Raji (cell line): Measurements from ENCODE around the gene KIF7.

Experiments
- POLR2A ChIP-seq: IDR thresholded peaks from 2 replicates; pipeline ENCODE4 v1.6.1; 2011; ENCODE audit warnings: low read depth, low read length, control low read depth; ENCODE audit not compliant: insufficient read depth

KIF7 gene

GRCh38 chr15:89641053-89641452, 14.2 kb downstream of the KIF7 start:
- no peak for TF ChIP-seq POLR2A

- no peak for TF ChIP-seq POLR2A
Measured at GRCh38 chr15:89640245-89640644, 15.0 kb downstream of the KIF7 start.

- no peak for TF ChIP-seq POLR2A
Measured at GRCh38 chr15:89633585-89633984, 21.7 kb downstream of the KIF7 start.

GRCh38 chr15:89632563-89633430, 22.5 kb downstream of the KIF7 start:
- TF ChIP-seq POLR2A: no peak

GRCh38 chr15:89631902-89632264, 23.4 kb downstream of the KIF7 start:
- no peak for TF ChIP-seq POLR2A

- TF ChIP-seq POLR2A: no peak
Measured at GRCh38 chr15:89630974-89631901, 24.0 kb downstream of the KIF7 start.

DNA sequence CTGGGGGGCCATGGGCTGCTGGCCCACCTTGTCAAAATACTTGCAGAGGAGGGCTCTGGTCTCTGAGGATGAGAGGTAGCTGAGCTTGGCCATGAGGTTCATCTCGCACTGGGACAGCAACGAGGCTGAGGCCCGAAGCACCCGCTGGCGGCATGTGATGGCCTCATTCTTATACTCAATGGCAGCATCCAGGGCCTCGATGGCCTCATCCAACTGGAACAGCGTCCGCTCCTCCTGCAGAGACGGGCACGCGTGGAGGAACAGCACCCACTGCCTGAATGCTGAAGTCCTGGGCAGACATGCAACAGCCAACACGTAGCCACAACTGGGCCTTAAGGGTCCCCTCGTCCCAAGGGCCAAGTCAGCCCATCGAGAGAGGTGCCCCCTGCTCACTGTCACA, 25.0 kb downstream of the KIF7 start:
- TF ChIP-seq POLR2A: no peak

GRCh38 chr15:89629829-89630228, 25.4 kb downstream of the KIF7 start:
- TF ChIP-seq POLR2A: no peak

GRCh38 chr15:89628806-89629715, 26.2 kb downstream of the KIF7 start:
- TF ChIP-seq POLR2A: no peak

DNA sequence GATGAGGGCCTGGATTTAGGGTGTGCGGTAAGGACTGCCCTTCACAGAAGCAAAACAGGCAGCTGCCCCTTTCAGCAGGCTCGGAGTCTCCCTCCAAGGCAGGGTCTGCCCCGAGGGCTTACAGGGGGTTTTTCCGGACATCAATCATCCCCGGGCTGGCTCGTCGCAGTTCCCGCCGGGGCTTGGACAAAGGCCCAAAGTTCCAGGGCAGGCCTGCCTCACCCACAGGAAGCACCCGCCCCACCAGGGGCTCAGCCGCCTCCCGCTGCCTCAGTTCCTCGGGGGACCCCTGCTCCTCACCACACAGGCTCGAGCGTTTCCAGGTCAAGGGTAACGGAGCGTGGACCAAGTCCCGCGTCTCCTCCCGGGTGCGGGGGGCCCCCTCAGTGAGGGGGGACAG, 27.0 kb downstream of the KIF7 start:
- TF ChIP-seq POLR2A: no peak

DNA sequence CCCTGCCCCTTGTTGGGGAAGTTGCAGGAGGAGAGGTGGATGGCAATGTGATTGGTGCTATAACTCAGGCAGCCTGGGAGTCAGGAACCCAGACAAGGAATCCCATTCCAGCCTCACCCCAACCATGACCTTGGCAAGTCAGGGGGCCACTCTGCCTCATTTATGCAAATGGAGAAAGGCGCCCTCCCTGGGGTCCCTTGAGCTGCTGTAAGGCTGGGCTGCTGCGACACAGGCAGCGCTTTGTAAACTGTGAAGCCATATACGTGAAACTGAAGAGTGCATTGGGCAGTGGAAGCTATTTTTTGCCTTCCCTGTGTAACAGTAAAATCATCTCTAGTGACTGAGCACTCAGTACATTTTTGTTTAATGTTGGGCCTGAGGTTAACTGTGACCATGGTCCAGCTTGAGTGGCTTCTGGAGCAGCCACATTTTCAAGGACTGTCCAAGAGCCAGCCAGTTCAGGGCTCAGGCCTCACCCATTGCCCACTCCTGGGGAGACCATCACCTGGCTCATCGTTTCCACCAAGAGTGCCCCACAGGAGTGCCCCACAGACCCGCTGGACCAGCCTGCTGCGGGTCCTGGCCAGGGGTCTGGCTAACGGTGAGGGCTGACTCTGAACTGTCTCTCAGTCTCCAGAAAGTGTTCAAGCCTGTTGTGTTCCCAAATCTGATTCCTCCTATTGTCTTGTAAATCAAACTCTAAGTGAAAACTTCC, 27.9 kb downstream of the KIF7 start:
- no peak for TF ChIP-seq POLR2A

- no peak for TF ChIP-seq POLR2A
Measured at GRCh38 chr15:89625716-89626115, 29.6 kb downstream of the KIF7 start.

- no peak for TF ChIP-seq POLR2A
Measured at GRCh38 chr15:89623165-89623564, 32.1 kb downstream of the KIF7 start.

DNA sequence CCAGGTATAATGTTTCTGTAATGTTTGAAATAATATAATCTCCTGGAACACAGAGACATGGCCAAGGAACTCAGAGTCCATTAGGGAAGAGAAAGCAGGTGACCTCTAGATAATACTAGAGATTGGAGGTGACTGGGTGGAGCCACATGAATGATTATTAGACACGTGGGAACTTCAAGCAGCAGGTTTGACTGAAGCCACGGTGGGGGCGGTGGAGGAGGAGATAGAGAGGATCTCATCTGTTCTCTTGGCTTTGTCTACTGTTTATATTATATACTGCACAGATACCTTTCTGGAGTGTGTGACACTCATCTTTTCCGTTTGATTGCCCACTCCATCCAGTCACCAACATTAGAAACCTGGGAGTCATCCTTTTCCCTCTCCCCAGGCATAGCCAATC, 33.7 kb downstream of the KIF7 start:
- TF ChIP-seq POLR2A: no peak
